GM21786 (cell line): ENCODE results near the gene SYNJ1.
"Not testable (repeated sequence)": the region's sequence is repeated elsewhere in the genome, so short reads cannot be mapped to it uniquely, and the experiment has no call there.

Experiments used
- ATAC-seq: cut with Tn5 transposase; IDR thresholded peaks from one replicate; pipeline ENCODE4 v1.9.1; 2021; ENCODE audit not compliant: unreplicated experiment

SYNJ1 gene

GRCh38 chr21:32613436-32614043 lies 114.3 kb downstream of the SYNJ1 start:
- no peak for ATAC-seq

GRCh38 chr21:32612999-32613337 lies 114.8 kb downstream of the SYNJ1 start:
- ATAC-seq, result peak; percentile 2

DNA sequence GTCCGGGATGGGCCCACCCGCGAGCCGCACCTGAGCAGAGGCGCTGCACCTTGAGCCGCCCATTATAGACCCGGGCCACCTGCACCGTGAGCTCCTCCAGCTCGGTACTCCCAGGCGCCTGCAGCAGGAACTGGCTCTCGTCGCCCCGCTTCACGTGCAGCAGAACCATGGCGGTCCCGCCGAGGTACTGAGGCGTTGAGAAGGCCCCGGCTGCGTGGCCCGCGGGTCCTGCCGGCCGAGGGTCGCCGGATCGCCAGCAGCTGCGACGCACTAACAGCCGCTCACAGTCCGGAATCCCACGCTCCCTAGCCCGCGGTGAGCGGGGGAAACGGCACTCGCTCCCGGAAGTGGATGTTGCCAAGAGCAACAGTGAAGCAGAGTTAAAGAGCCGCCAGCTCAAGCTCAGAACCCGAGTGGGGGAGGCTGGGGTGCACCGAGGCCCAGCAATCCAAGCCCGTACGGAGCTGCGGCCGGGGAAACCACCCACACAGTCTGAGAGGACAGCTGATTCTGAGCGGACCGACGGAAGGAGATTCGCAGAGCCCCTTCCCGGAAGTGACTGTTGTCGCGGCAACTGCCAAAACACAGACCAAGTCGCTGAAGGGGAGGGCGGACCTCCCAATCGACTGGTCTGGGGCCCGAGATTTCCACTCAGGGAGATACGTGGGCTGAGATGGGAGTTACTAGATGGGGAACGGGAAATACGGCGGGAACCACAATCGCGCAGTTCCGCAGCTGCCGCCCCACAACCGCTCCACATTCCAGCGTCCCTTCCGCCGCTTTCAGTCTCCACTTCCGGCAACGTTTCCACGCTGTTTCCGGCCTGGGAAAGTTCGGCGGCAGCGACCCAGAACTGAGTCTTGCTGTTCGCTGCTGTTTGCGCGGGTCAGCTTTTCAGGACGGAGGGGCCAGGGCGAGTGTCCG lies 115.5 kb downstream of the SYNJ1 start, which contains the start of gene CFAP298:
CFAP298 (minus strand) TSS at position 303 of the 924 bp plus-strand sequence; CDS start at position 169, 134 bp downstream.
- ATAC-seq, result peak; percentile 96

DNA sequence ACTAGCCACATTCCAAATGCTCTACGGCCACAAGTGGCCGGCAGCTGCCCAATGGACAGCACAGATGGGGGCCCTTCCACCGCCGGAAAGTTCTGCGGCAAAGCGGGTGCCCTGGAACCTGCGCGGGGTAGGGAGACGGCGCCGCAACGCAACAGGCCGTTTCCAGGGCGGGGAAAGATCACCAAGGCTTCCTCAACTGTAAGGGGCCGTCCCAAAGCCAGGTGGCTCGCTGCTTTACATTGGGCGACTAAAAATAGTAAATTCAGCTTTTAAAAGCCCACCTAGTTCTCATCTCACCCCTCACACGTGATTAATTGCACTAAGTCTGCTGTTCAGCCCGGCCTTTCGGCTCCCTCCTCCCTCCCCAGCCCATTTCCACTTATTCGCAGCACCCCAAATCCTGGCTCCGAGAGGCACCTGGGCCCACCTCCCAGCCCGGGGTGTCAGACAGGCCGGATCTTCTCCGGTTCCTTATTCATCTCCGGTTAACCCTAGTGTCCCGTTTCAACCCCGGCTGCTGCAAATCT lies 116.3 kb downstream of the SYNJ1 start:
- no peak for ATAC-seq

- ATAC-seq, result not testable (repeated sequence)
Observed at GRCh38 chr21:32610940-32611339, 116.9 kb downstream of the SYNJ1 start.

DNA sequence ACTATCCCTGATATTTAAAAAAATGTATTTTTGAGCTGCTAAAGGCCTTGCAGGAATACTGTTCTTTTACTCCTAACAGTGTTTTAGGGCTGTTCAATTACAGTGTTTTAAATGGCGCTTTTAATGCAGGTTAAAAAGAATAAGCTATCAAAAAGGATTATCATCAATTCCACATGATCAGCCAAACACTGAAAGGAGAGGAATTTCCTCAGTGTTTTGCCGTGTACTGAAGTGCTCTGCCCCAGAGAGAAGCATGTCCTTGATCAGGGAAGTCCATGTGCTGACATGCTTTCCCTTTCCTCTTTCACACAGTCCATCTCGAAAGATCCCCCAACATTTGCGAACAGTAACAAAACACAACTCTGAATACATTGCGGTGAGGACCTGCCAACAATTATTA lies 119.0 kb downstream of the SYNJ1 start:
- no peak for ATAC-seq

- ATAC-seq, result no peak
Observed at GRCh38 chr21:32605469-32605868, 122.3 kb downstream of the SYNJ1 start.

DNA sequence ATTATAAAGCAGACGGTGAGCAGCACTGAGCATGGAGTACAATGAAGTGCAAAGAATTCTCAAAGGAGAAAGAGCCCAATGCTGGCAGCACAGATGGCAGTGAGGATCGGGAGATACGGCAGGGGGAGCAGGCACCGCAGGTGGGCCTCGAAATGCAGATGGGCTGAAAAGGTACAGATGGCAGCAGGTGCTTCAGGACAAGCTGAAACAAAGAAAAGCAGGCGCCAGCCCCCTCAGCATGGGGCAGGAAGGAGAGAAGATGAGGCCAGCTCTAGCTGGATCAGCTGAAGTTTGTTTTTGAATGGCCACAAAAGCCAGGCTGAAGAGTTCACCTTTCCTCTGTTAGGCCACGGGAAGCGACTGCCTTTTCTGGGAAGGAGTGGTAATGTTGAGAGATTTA lies 123.3 kb downstream of the SYNJ1 start:
- ATAC-seq, result no peak

DNA sequence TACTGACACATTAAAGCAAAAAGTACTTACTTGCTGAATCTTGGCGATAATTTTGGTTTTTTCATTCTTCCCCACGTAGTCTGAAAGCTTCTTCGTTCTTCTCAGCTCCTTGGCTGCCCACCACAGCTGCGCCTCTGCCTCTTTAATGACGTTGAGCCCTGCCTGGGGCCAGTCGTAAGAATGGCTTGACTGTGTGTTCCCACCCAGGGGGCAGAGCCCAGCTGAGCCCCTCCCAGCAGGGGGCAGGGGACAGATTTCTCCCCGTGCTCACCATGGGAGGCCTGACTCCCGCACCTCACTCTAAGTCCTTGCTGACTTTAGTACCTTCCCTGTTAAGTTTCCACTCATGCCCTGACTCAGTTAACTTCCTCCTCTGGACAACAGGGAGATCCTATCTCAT lies 124.7 kb downstream of the SYNJ1 start:
- no peak for ATAC-seq

DNA sequence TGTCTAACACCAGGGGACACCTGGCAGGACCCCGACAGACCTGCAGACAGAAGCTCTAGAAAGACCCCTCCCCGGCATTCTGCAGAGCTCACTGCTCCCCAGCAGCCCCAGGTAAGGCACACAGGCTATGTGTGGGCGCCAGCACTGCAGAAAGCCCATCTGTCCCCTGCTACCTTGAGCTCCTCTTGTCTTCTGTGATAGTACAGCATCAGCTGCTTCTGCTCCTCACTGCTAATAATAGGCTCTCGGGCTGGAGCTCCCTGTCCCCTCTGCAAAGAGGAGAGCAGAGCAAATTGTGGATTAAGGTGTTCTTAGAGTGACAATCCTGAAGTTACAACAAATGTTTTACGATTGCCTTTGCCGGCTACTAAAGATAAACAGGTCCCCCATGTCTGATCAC lies 125.7 kb downstream of the SYNJ1 start:
- no peak for ATAC-seq

DNA sequence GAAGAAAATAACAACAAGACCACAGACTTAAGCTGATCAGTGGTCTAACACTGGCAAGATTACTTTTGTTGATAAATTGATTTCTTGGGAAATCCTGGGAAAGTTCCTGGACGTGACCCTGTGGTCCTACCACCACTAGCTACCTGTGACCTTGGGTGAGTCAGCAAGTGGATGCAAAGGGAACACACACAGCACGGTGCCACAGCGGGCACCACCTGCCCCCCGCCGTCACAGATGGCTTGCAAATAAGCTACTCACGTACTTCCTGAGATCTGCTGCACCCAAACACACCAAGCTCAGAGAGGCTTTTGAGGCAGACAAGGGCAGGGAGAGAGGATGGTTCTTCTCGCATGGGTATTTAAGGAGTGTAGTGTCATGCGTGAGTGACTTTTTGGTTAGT lies 128.3 kb downstream of the SYNJ1 start:
- ATAC-seq, result no peak

DNA sequence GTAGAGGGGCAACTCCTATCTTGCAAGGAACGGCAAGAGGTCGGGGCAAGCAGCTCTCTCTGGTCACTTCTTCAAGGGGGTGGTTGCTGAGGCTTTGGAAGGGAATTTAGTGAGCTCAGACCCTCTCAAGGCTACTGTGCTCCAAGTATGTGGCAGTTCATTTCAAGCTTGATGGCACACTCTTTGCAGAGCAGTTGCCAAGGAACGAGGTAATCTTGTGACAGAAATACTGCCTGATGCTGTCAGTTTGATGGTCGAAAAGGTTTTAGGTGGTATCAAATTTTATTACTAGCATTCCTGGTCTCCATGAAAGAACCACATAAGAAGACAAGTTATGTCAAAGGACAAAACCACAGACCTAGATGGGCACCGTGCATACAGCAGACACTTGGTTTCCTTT lies 128.7 kb downstream of the SYNJ1 start:
- ATAC-seq, result no peak

GRCh38 chr21:32597205-32597604 lies 130.6 kb downstream of the SYNJ1 start:
- ATAC-seq, result no peak

DNA sequence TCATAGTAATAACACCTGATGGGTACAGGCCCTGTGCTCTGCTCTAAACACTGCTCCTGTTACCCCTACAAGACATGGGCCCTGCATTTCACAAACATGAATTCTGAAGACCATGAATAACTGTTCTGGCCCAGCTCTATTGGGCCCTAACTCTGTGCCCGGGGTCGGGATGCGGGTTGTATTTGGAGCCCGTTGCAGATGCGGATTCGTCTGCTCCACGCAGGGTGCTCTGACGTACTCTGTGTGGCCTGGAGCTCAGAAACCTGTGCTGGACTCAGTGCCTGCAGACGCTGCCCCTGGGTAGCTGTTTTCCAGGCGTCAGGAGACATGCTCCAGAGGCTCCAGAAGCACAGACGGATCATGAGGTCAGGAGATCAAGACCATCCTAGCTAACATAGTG lies 132.4 kb downstream of the SYNJ1 start:
- no peak for ATAC-seq

DNA sequence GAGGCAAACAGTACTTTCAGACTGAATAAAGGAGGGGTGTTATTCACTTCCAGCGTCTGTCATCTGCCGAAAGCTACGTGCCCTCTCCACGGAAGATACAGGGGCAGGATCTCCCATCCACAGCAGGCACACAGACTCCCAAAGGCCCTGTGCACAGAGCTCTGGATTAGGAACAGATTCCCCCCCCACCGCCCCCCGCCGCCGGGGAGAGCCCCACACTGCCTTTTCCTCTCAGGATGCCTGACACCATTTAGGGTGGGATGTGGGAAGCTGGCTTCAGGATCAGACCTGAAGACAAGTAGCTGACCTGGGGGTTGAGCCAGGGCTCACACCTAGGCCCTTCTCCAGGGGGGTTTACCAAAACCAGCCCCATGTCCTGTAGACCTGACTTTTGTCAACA lies 134.1 kb downstream of the SYNJ1 start:
- no peak for ATAC-seq

DNA sequence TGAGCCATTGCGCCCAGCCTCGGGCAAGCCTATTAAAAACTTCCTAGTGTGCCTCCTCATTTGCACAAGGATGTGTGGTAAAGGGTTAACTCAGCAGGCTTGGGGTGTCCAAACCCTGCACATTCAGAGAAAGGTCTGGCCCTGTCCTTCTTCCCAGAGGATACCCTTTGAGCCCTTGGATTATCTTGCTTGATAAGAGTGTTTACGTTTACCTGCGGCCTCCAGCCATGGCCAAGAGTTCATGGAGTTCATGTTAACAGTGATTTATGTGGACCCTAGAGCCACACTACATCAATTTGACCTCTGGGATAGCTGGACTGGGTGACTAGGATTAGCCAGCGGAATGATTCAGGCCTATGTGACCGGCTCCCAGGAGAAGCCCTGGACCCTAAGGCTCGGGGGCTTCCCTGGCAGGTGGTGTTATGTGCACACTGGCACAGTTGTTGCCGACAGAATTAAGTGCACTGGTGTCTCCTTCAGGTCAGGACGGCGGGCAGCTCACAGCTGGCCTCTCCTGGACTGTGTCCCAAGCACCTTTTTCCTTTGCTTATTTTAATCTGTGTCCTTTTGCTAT lies 134.8 kb downstream of the SYNJ1 start:
- ATAC-seq, result no peak

DNA sequence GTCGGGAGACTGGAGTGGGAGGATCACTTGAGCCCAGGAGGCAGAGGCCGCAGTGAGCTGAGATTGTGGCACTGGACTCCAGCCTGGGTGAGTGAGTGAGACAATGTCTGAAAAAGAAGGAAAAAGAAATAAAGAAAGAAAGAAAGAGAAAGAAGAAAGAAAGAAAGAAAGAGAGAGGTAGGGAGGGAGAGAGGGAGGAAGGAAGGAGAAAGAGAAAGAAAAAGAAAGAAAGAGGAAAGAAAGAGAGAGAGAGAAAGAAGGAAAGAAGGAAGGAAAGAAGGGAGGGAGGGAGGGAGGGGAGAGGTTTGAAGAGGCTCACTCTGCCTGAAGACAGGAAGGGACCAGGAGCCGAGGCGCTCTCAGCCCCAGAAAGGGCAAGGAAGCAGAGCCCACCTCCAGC lies 137.7 kb downstream of the SYNJ1 start:
- ATAC-seq, result no peak

- ATAC-seq, result no peak
Observed at GRCh38 chr21:32587651-32588050, 140.2 kb downstream of the SYNJ1 start.

DNA sequence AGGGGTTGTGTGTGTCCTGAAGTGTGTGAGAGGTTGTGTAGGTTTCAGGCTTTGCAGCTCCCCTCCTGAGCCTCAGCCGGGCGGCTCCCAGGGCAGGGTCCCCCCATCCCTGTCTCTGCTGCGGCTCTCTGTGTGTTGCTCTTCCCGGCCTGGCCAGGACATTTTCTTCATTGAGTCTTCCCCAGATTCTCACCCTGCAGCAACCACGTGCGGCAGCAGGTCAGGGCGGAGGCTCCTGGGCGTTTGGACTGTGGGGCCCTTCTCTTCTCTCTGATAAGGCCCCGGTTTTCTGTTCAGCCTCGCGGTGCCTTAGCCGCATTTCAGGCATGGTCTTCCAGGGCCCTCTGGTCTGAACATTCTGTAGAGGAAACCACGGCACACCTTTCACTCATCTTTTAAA lies 140.7 kb downstream of the SYNJ1 start:
- ATAC-seq, result no peak

DNA sequence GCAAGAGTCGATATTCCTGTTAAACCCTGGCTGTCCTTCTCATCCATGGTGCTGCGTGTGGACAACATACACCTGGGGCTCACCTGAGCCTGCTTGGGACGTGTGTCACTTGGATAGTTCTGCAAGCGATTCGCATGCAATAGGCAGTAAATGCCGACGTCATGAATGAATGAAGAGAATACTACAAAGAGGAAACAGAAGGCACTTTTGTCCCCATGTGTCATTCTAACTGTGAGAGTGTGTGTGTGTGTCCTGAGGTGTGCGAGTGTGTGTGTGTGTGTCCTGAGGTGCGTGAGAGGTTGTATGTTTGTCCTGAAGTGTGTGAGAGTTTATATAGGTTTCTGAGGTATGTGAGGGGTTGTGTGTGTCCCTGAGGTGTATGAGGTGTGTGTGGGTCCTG lies 141.8 kb downstream of the SYNJ1 start:
- ATAC-seq, result no peak

- no peak for ATAC-seq
Observed at GRCh38 chr21:32585042-32585710, 142.6 kb downstream of the SYNJ1 start, which contains the start of gene TCP10L. TSS of gene TCP10L (minus strand) at chr21:32585523. CDS start at chr21:32584304, 1,219 bp downstream.
